HCT116 (cell line): ENCODE measurements around the gene ATP5F1D. TPM values are rescaled to one million over a fixed set of nuclear protein-coding genes. Genes with fewer than 3 reads are reported as not detected.

Experiments
- CEBPB ChIP-seq: IDR thresholded peaks from 2 replicates; pipeline ENCODE4 v1.6.1; 2012; ENCODE audit warnings: low read depth
- CTCF ChIP-seq, 3 experiments: fragments of 200-600 bp in 1 of 3; sonication (generic) in 1 of 3; IDR thresholded peaks in 2 of 3; conservative IDR thresholded peaks in 1 of 3; 2 replicates each; pipeline ENCODE4 v1.5.1; 2012 to 2017; ENCODE audit warnings: low read depth in 2 of 3, low read length in 2 of 3, antibody characterized with exemption in 1 of 3, borderline replicate concordance in 1 of 3, control low read depth in 1 of 3, mild to moderate bottlenecking in 1 of 3, mixed read lengths in 1 of 3, mixed run types in 1 of 3, moderate library complexity in 1 of 3; ENCODE audit not compliant: insufficient read depth in 1 of 3
- ELF1 ChIP-seq: IDR thresholded peaks from 2 replicates; pipeline ENCODE4 v1.6.1; 2012; ENCODE audit warnings: low read depth, borderline replicate concordance
- EZH2 ChIP-seq: fragments of 200-600 bp; sonication (generic); IDR thresholded peaks from 2 replicates; pipeline ENCODE4 v1.6.1; 2017; ENCODE audit warnings: antibody characterized with exemption, mixed run types
- FOSL1 ChIP-seq: IDR thresholded peaks from 2 replicates; pipeline ENCODE4 v1.6.1; 2012; ENCODE audit warnings: low read depth
- POLR2AphosphoS5 ChIP-seq: IDR thresholded peaks from 2 replicates; pipeline ENCODE4 v1.6.1; 2011; ENCODE audit warnings: mild to moderate bottlenecking, low read depth, low read length, moderate library complexity
- SIN3A ChIP-seq: IDR thresholded peaks from 2 replicates; pipeline ENCODE4 v1.6.1; 2012; ENCODE audit warnings: low read depth
- YY1 ChIP-seq: IDR thresholded peaks from 2 replicates; pipeline ENCODE4 v1.6.1; 2011; ENCODE audit warnings: low read length, low read depth, moderate library complexity, mild to moderate bottlenecking; ENCODE audit not compliant: insufficient replicate concordance; ENCODE audit errors: extremely low read depth
- ZBTB33 ChIP-seq: IDR thresholded peaks from 2 replicates; pipeline ENCODE4 v1.6.1; 2011; ENCODE audit warnings: mild to moderate bottlenecking, low read length, moderate library complexity; ENCODE audit not compliant: insufficient replicate concordance; ENCODE audit errors: extremely low read depth
- ZFX ChIP-seq: fragments of 450-650 bp; IDR thresholded peaks from 2 replicates; pipeline ENCODE4 v1.6.1; 2017
- total RNA-seq: library from RNA; stranded (reverse); gene quantifications from one replicate; pipeline ENCODE4 v1.2.1, GENCODE V29; 2021; ENCODE audit not compliant: unreplicated experiment

The ATP5F1D gene
- total RNA-seq, 1 experiment from 2014 or later: 428 TPM

- TF ChIP-seq ZBTB33 (no peak), POLR2AphosphoS5 (no peak), SIN3A (no peak), CTCF (IDR thresholded peaks at IDR 0.05 in 2 of 3, conservative IDR thresholded peaks at IDR 0.05 in 1 of 3; ENCODE audit: borderline replicate concordance in 1 of 3, insufficient read depth in 1 of 3, low read depth in 2 of 3, low read length in 2 of 3) (no peak), FOSL1 (no peak), EZH2 (no peak), ZFX (no peak), ELF1 (no peak), YY1 (no peak), CEBPB (no peak)
- TF ChIP-seq, all 23 proteins: peak for 0
Measured at GRCh38 chr19:1233115-1233667, 8.4 kb upstream of the ATP5F1D start (continued).
